ENCODE results near the gene ABHD12B. TPM values are rescaled to one million over a fixed set of nuclear protein-coding genes. Genes with fewer than 3 reads are reported as not detected.

ABHD12B gene
- total and polyA plus RNA-seq, 2 of the 13 experiments (the other 11 are each of a cell fraction or from before 2014, with no cell fraction given), result not detected

DNA sequence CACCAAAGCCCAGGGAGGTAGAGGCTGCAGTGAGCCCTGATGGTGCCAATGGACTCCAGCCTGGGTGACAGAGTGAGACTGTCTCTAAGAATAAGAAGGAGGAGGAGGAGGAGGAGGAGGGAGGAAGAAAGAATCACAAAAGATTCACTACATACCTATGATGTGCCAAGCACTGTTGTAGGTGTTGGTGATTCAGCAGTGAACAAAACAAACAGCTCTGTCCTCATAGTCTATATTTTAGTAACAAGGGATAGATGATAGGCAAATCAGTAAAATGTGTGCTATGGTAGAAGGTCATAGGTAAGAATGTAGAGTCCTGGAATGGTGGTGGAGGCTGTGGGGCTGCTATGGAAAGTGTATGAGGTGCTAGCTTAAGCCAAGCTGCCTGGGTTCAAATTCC, 18.0 kb upstream of the ABHD12B start:
- Histone ChIP-seq H3K4me2 (ENCODE audit: low read depth, low read length) (no peak overlapping the region), H2AFZ (ENCODE audit: low read length) (no peak overlapping the region), H3K27ac (ENCODE audit: extremely low read length, insufficient read depth, low read length) (no peak overlapping the region), H3K4me1 (ENCODE audit: insufficient read depth, low read length) (no peaks in the 10 kb centered on the region), H3K79me2 (ENCODE audit: insufficient read depth, low read length) (no peaks in the 10 kb centered on the region), H3K4me3 (replicated peaks in 1 of 3; ENCODE audit: insufficient read depth in 1 of 3, low read depth in 2 of 3, low read length in 3 of 3) (no peak overlapping the region), H3K9me3 (ENCODE audit: low read length) (no peaks in the 10 kb centered on the region), H3K9ac (ENCODE audit: insufficient read depth, low read depth, low read length) (no peak overlapping the region), H3K36me3 (replicated peaks in 1 of 2; ENCODE audit: control insufficient read depth in 1 of 2, insufficient read depth in 2 of 2, low read length in 2 of 2) (no peaks in the 10 kb centered on the region), H3K27me3 (ENCODE audit: control insufficient read depth in 1 of 2, insufficient read depth in 2 of 2, low read length in 2 of 2) (peaks cover 0 to 3% of the 10 kb centered on the region in 2 experiments; a peak in 1 of 5 replicates), H4K20me1 (ENCODE audit: insufficient read depth, low read length) (no peaks in the 10 kb centered on the region)
- no peak for DNase-seq (ENCODE audit: low spot score)
- no peak for TF ChIP-seq ZNF12 (CRISPR knock-in tag; IDR thresholded peaks at IDR 0.05)
- CTCF ChIA-PET (ENCODE audit: low intra/inter-chr PET ratio, low total read pairs), result no interaction called here
- in situ Hi-C loops (cut with HindIII; ENCODE audit: extremely low pct_ligation_motif_present, low pct_unique_long_range_greater_than_20kb) (no loop called here), intact Hi-C loops (cut with micrococcal nuclease; ENCODE audit: unreplicated experiment) (no loop called here)
- no peak for FAIRE-seq
- BruUV-seq (replicated peaks), result no TSS peak
- POLR2A ChIA-PET, result no interaction called here
- ATAC-seq, result no peak

DNA sequence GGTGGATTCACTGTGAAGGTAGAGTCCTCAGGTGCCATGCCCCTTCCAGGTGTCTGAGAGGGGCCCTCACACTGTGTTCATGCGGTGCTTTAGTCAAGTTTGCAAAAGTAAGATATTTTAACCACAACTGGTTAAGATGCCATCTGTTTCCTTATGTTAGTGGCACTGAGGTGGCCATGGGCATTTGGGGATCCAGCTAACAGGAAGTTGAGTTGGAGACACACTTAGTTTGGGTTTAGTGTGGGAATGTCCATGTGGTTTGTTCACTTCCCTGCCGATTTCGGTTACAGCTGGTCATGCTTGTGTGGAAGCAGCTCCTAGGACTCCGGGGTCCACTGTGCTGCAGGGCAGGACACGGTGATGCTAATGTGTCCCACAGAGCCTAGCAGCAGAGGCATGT, 17.3 kb upstream of the ABHD12B start:
- ChIA-PET POLR2A (no interaction called here), CTCF (ENCODE audit: low intra/inter-chr PET ratio, low total read pairs) (no interaction called here)
- in situ Hi-C loops (cut with HindIII; ENCODE audit: extremely low pct_ligation_motif_present, low pct_unique_long_range_greater_than_20kb) (no loop called here), intact Hi-C loops (cut with micrococcal nuclease; ENCODE audit: unreplicated experiment) (no loop called here)
- Histone ChIP-seq H3K79me2 (ENCODE audit: insufficient read depth, low read length) (no peaks in the 10 kb centered on the region), H3K36me3 (replicated peaks in 1 of 2; ENCODE audit: control insufficient read depth in 1 of 2, insufficient read depth in 2 of 2, low read length in 2 of 2) (no peaks in the 10 kb centered on the region), H3K27me3 (ENCODE audit: control insufficient read depth in 1 of 2, insufficient read depth in 2 of 2, low read length in 2 of 2) (peaks cover 0 to 3% of the 10 kb centered on the region in 2 experiments; a peak in 1 of 5 replicates), H3K4me3 (replicated peaks in 1 of 3; ENCODE audit: insufficient read depth in 1 of 3, low read depth in 2 of 3, low read length in 3 of 3) (no peak overlapping the region), H3K27ac (ENCODE audit: extremely low read length, insufficient read depth, low read length) (no peak overlapping the region), H2AFZ (ENCODE audit: low read length) (no peak overlapping the region), H3K4me2 (ENCODE audit: low read depth, low read length) (no peak overlapping the region), H3K9me3 (ENCODE audit: low read length) (no peaks in the 10 kb centered on the region), H4K20me1 (ENCODE audit: insufficient read depth, low read length) (no peaks in the 10 kb centered on the region), H3K9ac (ENCODE audit: insufficient read depth, low read depth, low read length) (no peak overlapping the region), H3K4me1 (ENCODE audit: insufficient read depth, low read length) (peaks cover 5% of the 10 kb centered on the region)
- no peak for TF ChIP-seq ZBTB8A (CRISPR knock-in tag; IDR thresholded peaks at IDR 0.05; ENCODE audit: borderline replicate concordance, low read depth)
- no peak for TF ChIP-seq ZFP1 (CRISPR knock-in tag; IDR thresholded peaks at IDR 0.05)
- TF ChIP-seq MTA1 (CRISPR knock-in tag; IDR thresholded peaks at IDR 0.05; ENCODE audit: borderline replicate concordance), result no peak
- no peak for TF ChIP-seq SNAPC2 (CRISPR knock-in tag; IDR thresholded peaks at IDR 0.05)
- no peak for TF ChIP-seq NR3C1 (CRISPR knock-in tag; IDR thresholded peaks at IDR 0.05)
- TF ChIP-seq ZNF354B (CRISPR knock-in tag; IDR thresholded peaks at IDR 0.05), result no peak
- no peak for TF ChIP-seq ZNF496 (CRISPR knock-in tag; IDR thresholded peaks at IDR 0.05; ENCODE audit: insufficient replicate concordance)
- TF ChIP-seq ZNF746 (CRISPR knock-in tag; IDR thresholded peaks at IDR 0.05), result no peak
- TF ChIP-seq ZNF430 (CRISPR knock-in tag; IDR thresholded peaks at IDR 0.05), result no peak
- ATAC-seq (no peak), DNase-seq (ENCODE audit: low spot score) (no peak), FAIRE-seq (no peak)
- WGBS (ENCODE audit: low lambda C conversion rate), result 89% methylated on average over 5 of the region's 5 CpGs
- BruUV-seq (replicated peaks), result no TSS peak
